ENCODE measurements around the gene SRSF3. TPM values are rescaled to one million over a fixed set of nuclear protein-coding genes. Genes with fewer than 3 reads are reported as not detected.

The SRSF3 gene
- total RNA-seq, 2 experiments from 2014 or later = 316 to 539 TPM

DNA sequence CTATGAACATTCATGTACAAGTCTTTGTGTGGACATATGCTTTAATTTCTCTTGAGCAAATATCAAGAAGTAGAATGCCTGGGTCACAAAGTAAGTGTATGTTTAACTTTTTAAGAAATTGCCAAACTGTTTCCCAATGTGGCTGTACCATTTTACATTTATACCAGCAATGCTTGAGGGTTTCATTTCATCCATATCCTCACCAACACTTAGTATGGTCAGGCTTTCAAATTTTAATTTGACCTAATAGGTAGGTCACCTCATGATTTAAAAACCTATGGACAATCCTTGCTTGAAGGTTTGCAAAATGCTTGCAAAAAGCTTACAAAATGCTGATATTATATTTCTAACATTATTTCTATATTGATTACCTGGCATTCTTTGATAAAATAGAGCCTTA is 19.5 kb upstream of the SRSF3 start:
- H3K27ac ChIP-seq (ENCODE audit: low read depth, low read length, poor library complexity, severe bottlenecking) = no peak overlapping the region
- no peak overlapping the region for H3K4me2 ChIP-seq (ENCODE audit: low read length)
- H3K79me2 ChIP-seq (ENCODE audit: insufficient read depth, low read depth, low read length) = no peaks in the 10 kb centered on the region
- no peaks in the 10 kb centered on the region for H3K36me3 ChIP-seq (ENCODE audit: insufficient read depth, low read length)
- H3K9me3 ChIP-seq (ENCODE audit: low read length) = peaks cover 8% of the 10 kb centered on the region; the same call in 1 of the 2 replicates
- peaks cover 35% of the 10 kb centered on the region for H3K4me1 ChIP-seq (ENCODE audit: insufficient read depth, low read length, poor library complexity, severe bottlenecking)
- ChIA-PET POLR2A (interaction anchor here (0.6 to 0.7 kb wide), 4 partner anchors 23 to 1337 kb away, joined by 3 to 7 read pairs (median 4); no protein-coding TSS in a partner anchor), CTCF (ENCODE audit: unreplicated experiment) (no interaction called here)
- TF ChIP-seq, protein P1, sequence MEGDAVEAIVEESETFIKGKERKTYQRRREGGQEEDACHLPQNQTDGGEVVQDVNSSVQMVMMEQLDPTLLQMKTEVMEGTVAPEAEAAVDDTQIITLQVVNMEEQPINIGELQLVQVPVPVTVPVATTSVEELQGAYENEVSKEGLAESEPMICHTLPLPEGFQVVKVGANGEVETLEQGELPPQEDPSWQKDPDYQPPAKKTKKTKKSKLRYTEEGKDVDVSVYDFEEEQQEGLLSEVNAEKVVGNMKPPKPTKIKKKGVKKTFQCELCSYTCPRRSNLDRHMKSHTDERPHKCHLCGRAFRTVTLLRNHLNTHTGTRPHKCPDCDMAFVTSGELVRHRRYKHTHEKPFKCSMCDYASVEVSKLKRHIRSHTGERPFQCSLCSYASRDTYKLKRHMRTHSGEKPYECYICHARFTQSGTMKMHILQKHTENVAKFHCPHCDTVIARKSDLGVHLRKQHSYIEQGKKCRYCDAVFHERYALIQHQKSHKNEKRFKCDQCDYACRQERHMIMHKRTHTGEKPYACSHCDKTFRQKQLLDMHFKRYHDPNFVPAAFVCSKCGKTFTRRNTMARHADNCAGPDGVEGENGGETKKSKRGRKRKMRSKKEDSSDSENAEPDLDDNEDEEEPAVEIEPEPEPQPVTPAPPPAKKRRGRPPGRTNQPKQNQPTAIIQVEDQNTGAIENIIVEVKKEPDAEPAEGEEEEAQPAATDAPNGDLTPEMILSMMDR (conservative IDR thresholded peaks at IDR 0.05; ENCODE audit: low read length) = no peak
- no peak for TF ChIP-seq EZH2phosphoT487 (IDR thresholded peaks at IDR 0.05; ENCODE audit: borderline replicate concordance, low read depth, low read length)
- DNase-seq (ENCODE audit: low spot score) = no peak
- BruUV-seq (replicated peaks) = no TSS peak
- H4K20me1 ChIP-seq (ENCODE audit: insufficient read depth, low read length) = no peaks in the 10 kb centered on the region
- no peak overlapping the region for H3K4me3 ChIP-seq (ENCODE audit: low read depth, low read length, poor library complexity, severe bottlenecking)
- H2AFZ ChIP-seq (ENCODE audit: low read length) = no peak overlapping the region
- H3K9me2 ChIP-seq (ENCODE audit: insufficient read depth, low read length) = no peaks in the 10 kb centered on the region
- intact Hi-C loops (cut with micrococcal nuclease; ENCODE audit: unreplicated experiment) = loop anchor here (5.0 kb wide), 1 partner anchor 152 kb away; no protein-coding TSS in a partner anchor

DNA sequence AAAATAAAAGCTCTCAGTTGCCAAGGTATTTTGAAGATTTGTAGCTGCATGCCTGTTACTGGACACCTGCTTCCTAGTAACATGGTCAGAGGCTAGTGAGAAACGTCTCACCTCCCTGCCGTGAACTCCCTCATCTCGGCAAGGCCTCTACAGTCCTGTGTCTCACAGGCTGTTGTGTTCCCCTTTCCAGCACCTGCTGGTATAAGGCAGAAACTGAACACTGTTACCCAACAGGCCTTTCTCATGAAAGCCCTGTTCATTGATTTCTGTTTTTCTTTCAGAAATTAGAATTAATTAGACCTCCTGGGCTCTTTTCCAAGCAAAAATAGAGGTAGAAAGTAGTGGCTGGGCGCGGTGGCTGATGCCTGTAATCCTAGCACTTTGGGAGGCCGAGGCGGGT is 17.6 kb upstream of the SRSF3 start:
- CTCF ChIA-PET (ENCODE audit: unreplicated experiment) = interaction anchor here (0.6 kb wide), 1 partner anchor 13 kb away, joined by 3 read pairs; no protein-coding TSS in a partner anchor
- Histone ChIP-seq H3K36me3 (ENCODE audit: insufficient read depth, low read length) (no peaks in the 10 kb centered on the region), H3K4me2 (ENCODE audit: low read length) (no peak overlapping the region), H4K20me1 (ENCODE audit: insufficient read depth, low read length) (no peaks in the 10 kb centered on the region), H3K4me3 (ENCODE audit: low read depth, low read length, poor library complexity, severe bottlenecking) (no peak overlapping the region), H3K9me3 (ENCODE audit: low read length) (peaks cover 8% of the 10 kb centered on the region; the same call in 1 of the 2 replicates), H3K4me1 (ENCODE audit: insufficient read depth, low read length, poor library complexity, severe bottlenecking) (peaks cover 28% of the 10 kb centered on the region), H3K27ac (ENCODE audit: low read depth, low read length, poor library complexity, severe bottlenecking) (no peak overlapping the region), H3K9me2 (ENCODE audit: insufficient read depth, low read length) (no peaks in the 10 kb centered on the region), H2AFZ (ENCODE audit: low read length) (no peak overlapping the region; the same call in 1 of the 2 replicates), H3K79me2 (ENCODE audit: insufficient read depth, low read depth, low read length) (no peaks in the 10 kb centered on the region)
- no TSS peak for BruUV-seq (replicated peaks)
- POLR2A ChIA-PET = interaction anchor here (0.7 kb wide), 2 partner anchors 15 to 22 kb away, joined by 4 to 5 read pairs; no protein-coding TSS in a partner anchor
- peak; percentile 59 for DNase-seq (ENCODE audit: low spot score)
- intact Hi-C loops (cut with micrococcal nuclease; ENCODE audit: unreplicated experiment) = loop anchor here (5.0 kb wide), 1 partner anchor 154 kb away; no protein-coding TSS in a partner anchor
- TF ChIP-seq, protein P1 (conservative IDR thresholded peaks at IDR 0.05; ENCODE audit: low read length) = no peak

DNA sequence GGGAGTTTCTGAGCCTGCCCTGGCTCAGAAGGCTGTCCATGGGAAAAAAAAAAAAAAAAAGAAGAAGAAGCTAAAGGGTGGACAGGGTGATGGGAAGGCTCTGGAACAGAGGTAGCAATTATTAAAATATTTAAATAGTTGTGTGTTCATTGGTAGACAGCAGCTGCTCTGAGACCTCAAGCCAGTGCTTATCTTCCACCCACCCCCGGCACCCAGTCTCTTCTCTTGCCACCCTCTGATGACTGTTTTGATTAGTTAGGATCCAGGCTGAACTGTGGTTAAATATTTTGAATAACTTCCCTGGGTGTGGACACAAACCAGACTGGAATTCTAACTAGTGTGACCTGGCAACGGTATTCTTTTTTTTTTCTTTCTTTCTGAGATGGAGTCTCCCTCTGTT is 16.9 kb upstream of the SRSF3 start:
- Histone ChIP-seq H3K27ac (ENCODE audit: low read depth, low read length, poor library complexity, severe bottlenecking) (no peak overlapping the region), H3K9me2 (ENCODE audit: insufficient read depth, low read length) (no peaks in the 10 kb centered on the region), H3K4me2 (ENCODE audit: low read length) (no peak overlapping the region), H3K9me3 (ENCODE audit: low read length) (peaks cover 8% of the 10 kb centered on the region; the same call in 1 of the 2 replicates), H3K4me3 (ENCODE audit: low read depth, low read length, poor library complexity, severe bottlenecking) (no peak overlapping the region), H3K79me2 (ENCODE audit: insufficient read depth, low read depth, low read length) (no peaks in the 10 kb centered on the region), H3K4me1 (ENCODE audit: insufficient read depth, low read length, poor library complexity, severe bottlenecking) (peaks cover 23% of the 10 kb centered on the region), H4K20me1 (ENCODE audit: insufficient read depth, low read length) (no peaks in the 10 kb centered on the region), H3K36me3 (ENCODE audit: insufficient read depth, low read length) (no peaks in the 10 kb centered on the region), H2AFZ (ENCODE audit: low read length) (no peak overlapping the region)
- intact Hi-C loops (cut with micrococcal nuclease; ENCODE audit: unreplicated experiment) = loop anchor here (5.0 kb wide), 1 partner anchor 155 kb away; no protein-coding TSS in a partner anchor
- no peak for TF ChIP-seq EZH2phosphoT487 (IDR thresholded peaks at IDR 0.05; ENCODE audit: borderline replicate concordance, low read depth, low read length)
- TF ChIP-seq, protein P1 (conservative IDR thresholded peaks at IDR 0.05; ENCODE audit: low read length) = no peak
- no peak for DNase-seq (ENCODE audit: low spot score)
- no TSS peak for BruUV-seq (replicated peaks)
- POLR2A ChIA-PET = interaction anchor here (0.6 to 0.8 kb wide), 4 partner anchors 12 to 78 kb away, joined by 3 to 5 read pairs (median 4); no protein-coding TSS in a partner anchor
- CTCF ChIA-PET (ENCODE audit: unreplicated experiment) = no interaction called here

Measured in OCI-LY7 (cell line).